Measurements from ENCODE around the gene PSENEN. TPM values are rescaled to one million over a fixed set of nuclear protein-coding genes. Genes with fewer than 3 reads are reported as not detected.

PSENEN gene
- total and polyA plus RNA-seq, 7 donors = 34.7 to 116 (median 41.0) TPM

GRCh38 chr19:35718345-35719041, 27.0 kb upstream of the PSENEN start:
- intact Hi-C loops (cut with DNase I) = loop anchor here (1.0 to 5.0 kb wide), 3 partner anchors 71 to 213 kb away; partner anchors contain the start of genes COX6B1 (in 1 of the 2) and TMEM147 (in 1 of the 2)
- no peaks in the 10 kb centered on the region for H3K9me3 ChIP-seq
- no peaks in the 10 kb centered on the region for H3K27me3 ChIP-seq (ENCODE audit: insufficient read depth in 3 of 3, low read length in 2 of 3)
- 1% methylated on average over 37 to 42 of the region's 42 CpGs for WGBS, 3 donors
- H3K36me3 ChIP-seq (ENCODE audit: insufficient read depth in 1 of 2, low read depth in 1 of 2) = peaks cover 0 to 36% of the 10 kb centered on the region in 2 donors
- peak overlapping the region; percentile 89 for H3K27ac ChIP-seq
- TF ChIP-seq CTCF (IDR thresholded peaks at IDR 0.05) = no peak
- H3K4me3 ChIP-seq = peak overlapping the region; percentile 95
- peaks cover 23% of the 10 kb centered on the region for H3K4me1 ChIP-seq
- DNase-seq = peak; percentile 40 to 70
- no peak for ATAC-seq

- Histone ChIP-seq H3K4me1 (peaks cover 23% of the 10 kb centered on the region), H3K4me3 (peak overlapping the region; percentile 95), H3K36me3 (ENCODE audit: insufficient read depth in 1 of 2, low read depth in 1 of 2) (peaks cover 3 to 47% of the 10 kb centered on the region in 2 donors), H3K9me3 (no peaks in the 10 kb centered on the region), H3K27me3 (ENCODE audit: insufficient read depth in 3 of 3, low read length in 2 of 3) (no peaks in the 10 kb centered on the region), H3K27ac (peak overlapping the region; percentile 89)
- intact Hi-C loops (cut with DNase I) = loop anchor here (5.0 kb wide), 2 partner anchors 72 to 172 kb away; partner anchors contain the start of genes COX6B1 (in 1 of the 2) and TMEM147 (in 1 of the 2)
- DNase-seq (no peak), ATAC-seq (no peak)
- TF ChIP-seq CTCF (IDR thresholded peaks at IDR 0.05) = no peak
- 85 to 88% (median 85%) methylated on average over 32 of the region's 32 CpGs for WGBS, 3 donors
Measured at GRCh38 chr19:35719402-35720162, 25.9 kb upstream of the PSENEN start.

GRCh38 chr19:35720163-35720524, 25.3 kb upstream of the PSENEN start:
- Histone ChIP-seq H3K27ac (no peak overlapping the region), H3K27me3 (ENCODE audit: insufficient read depth in 3 of 3, low read length in 2 of 3) (no peaks in the 10 kb centered on the region), H3K4me1 (peaks cover 23% of the 10 kb centered on the region), H3K4me3 (no peak overlapping the region), H3K36me3 (ENCODE audit: insufficient read depth in 1 of 2, low read depth in 1 of 2) (peaks cover 3 to 53% of the 10 kb centered on the region in 2 donors), H3K9me3 (no peaks in the 10 kb centered on the region)
- no peak for ATAC-seq
- no peak for TF ChIP-seq CTCF (IDR thresholded peaks at IDR 0.05)
- WGBS, 3 donors = 90 to 91% (median 90%) methylated on average over 9 of the region's 9 CpGs
- no peak for DNase-seq
- intact Hi-C loops (cut with DNase I) = no loop called here

- DNase-seq (no peak), ATAC-seq (no peak)
- H3K4me3 ChIP-seq = no peak overlapping the region
- H3K27me3 ChIP-seq (ENCODE audit: insufficient read depth in 3 of 3, low read length in 2 of 3) = no peaks in the 10 kb centered on the region
- peaks cover 18% of the 10 kb centered on the region for H3K4me1 ChIP-seq
- intact Hi-C loops (cut with DNase I) = no loop called here
- no peaks in the 10 kb centered on the region for H3K9me3 ChIP-seq
- 81 to 86% (median 82%) methylated on average over 16 to 17 of the region's 17 CpGs for whole genome bisulfite sequencing, 3 donors
- TF ChIP-seq CTCF (IDR thresholded peaks at IDR 0.05) = no peak
- no peak overlapping the region for H3K27ac ChIP-seq
- H3K36me3 ChIP-seq (ENCODE audit: insufficient read depth in 1 of 2, low read depth in 1 of 2) = peaks cover 6 to 58% of the 10 kb centered on the region in 2 donors
Measured at GRCh38 chr19:35720648-35721047, 24.8 kb upstream of the PSENEN start.

Data from psoas muscle (tissue), 8 donors.